GM21526 (cell line): Measurements from ENCODE around the gene IRF7.

Source experiments
- ATAC-seq: cut with Tn5 transposase; IDR thresholded peaks from one replicate; pipeline ENCODE4 v1.9.1; 2021; ENCODE audit warnings: moderate library complexity; ENCODE audit not compliant: unreplicated experiment, low FRiP score

IRF7 gene

GRCh38 chr11:623349-623869 lies 7.7 kb upstream of the IRF7 start:
- no peak for ATAC-seq

- no peak for ATAC-seq
Measured at GRCh38 chr11:621838-622237, 6.1 kb upstream of the IRF7 start.

- no peak for ATAC-seq
Measured at GRCh38 chr11:620935-621814, 5.4 kb upstream of the IRF7 start.

- ATAC-seq, result no peak
Measured at GRCh38 chr11:620201-620600, 4.5 kb upstream of the IRF7 start.

GRCh38 chr11:619628-620050 lies 3.9 kb upstream of the IRF7 start:
- no peak for ATAC-seq

GRCh38 chr11:618856-619627 lies 3.3 kb upstream of the IRF7 start:
- ATAC-seq, result no peak

- no peak for ATAC-seq
Measured at GRCh38 chr11:617912-618682, 2.3 kb upstream of the IRF7 start.

- ATAC-seq, result no peak
Measured at GRCh38 chr11:617199-617911, 1.6 kb upstream of the IRF7 start.

- ATAC-seq, result no peak
Measured at GRCh38 chr11:616320-617198, 809 bp upstream of the IRF7 start.

GRCh38 chr11:614623-615503 lies 887 bp downstream of the IRF7 start:
- ATAC-seq, result no peak

GRCh38 chr11:614021-614622 lies 1.6 kb downstream of the IRF7 start:
- no peak for ATAC-seq

- no peak for ATAC-seq
Measured at GRCh38 chr11:613369-613968, 2.3 kb downstream of the IRF7 start.

- no peak for ATAC-seq
Measured at GRCh38 chr11:612961-613300, 2.8 kb downstream of the IRF7 start.

GRCh38 chr11:612201-612960 lies 3.4 kb downstream of the IRF7 start:
- ATAC-seq, result no peak

GRCh38 chr11:611001-611996 lies 4.5 kb downstream of the IRF7 start:
- no peak for ATAC-seq
